Activated CD4-positive, alpha-beta T cell treated with anti-CD3 and anti-CD28 coated beads for 36 hours (primary cell): ENCODE data around the gene GOLGA1. TPM values are rescaled to one million over a fixed set of nuclear protein-coding genes. Genes with fewer than 3 reads are reported as not detected.
A peak's percentile ranks its signal among the peaks of the same experiment; 100 is the strongest.

Source experiments
- ATAC-seq: fragments of 200-7000 bp; cut with Tn5 transposase; one replicate; pipeline ENCODE4 v1.10.0; 2021; ENCODE audit warnings: mild to moderate bottlenecking, moderate library complexity
- CTCF ChIA-PET: fragments of 350-600 bp; sonication (Branson Sonifier 250); formaldehyde crosslinking; loops from one replicate; lab custom pipeline; 2021; ENCODE audit warnings: antibody characterized with exemption; lab: Charles Lee
- POLR2A ChIA-PET: fragments of 350-600 bp; sonication (Branson Sonifier 250); formaldehyde crosslinking; loops from one replicate; lab custom pipeline; 2021; ENCODE audit warnings: antibody characterized with exemption, inconsistent platforms; lab: Charles Lee
- DNase-seq: peaks from one replicate; pipeline ENCODE4 v3.0.0-alpha.2; 2020
- H3K27ac Mint-ChIP-seq: one replicate; pipeline ENCODE4 v1.8.0; 2021; ENCODE audit warnings: mixed read lengths
- H3K27me3 Mint-ChIP-seq: one replicate; pipeline ENCODE4 v1.8.0; 2021; ENCODE audit warnings: mixed read lengths
- H3K36me3 Mint-ChIP-seq: one replicate; pipeline ENCODE4 v1.8.0; 2021; ENCODE audit warnings: low read depth, mixed read lengths
- H3K4me1 Mint-ChIP-seq: one replicate; pipeline ENCODE4 v1.8.0; 2021; ENCODE audit warnings: mixed read lengths
- H3K4me3 Mint-ChIP-seq: one replicate; pipeline ENCODE4 v1.8.0; 2021; ENCODE audit warnings: mild to moderate bottlenecking, moderate library complexity, mixed read lengths
- H3K9me3 Mint-ChIP-seq: one replicate; pipeline ENCODE4 v1.8.0; 2021; ENCODE audit warnings: low read depth, mixed read lengths
- intact Hi-C, 2 experiments: fragments of 100-400 bp; cut with DNase I in 1 of 2; cut with micrococcal nuclease in 1 of 2; formaldehyde crosslinking; loops; one replicate each; pipeline versions ENCODE4 v1.14.2 to v1.15.1; 2022 to 2024; cut with DNase I, micrococcal nuclease
- total RNA-seq, 2 experiments: library from RNA; stranded (reverse); gene quantifications; one replicate each; pipeline ENCODE4 v1.2.3, GENCODE V29; 2021

Gene GOLGA1
- total RNA-seq, 2 experiments from 2014 or later, result 17.4 to 18.3 TPM

DNA sequence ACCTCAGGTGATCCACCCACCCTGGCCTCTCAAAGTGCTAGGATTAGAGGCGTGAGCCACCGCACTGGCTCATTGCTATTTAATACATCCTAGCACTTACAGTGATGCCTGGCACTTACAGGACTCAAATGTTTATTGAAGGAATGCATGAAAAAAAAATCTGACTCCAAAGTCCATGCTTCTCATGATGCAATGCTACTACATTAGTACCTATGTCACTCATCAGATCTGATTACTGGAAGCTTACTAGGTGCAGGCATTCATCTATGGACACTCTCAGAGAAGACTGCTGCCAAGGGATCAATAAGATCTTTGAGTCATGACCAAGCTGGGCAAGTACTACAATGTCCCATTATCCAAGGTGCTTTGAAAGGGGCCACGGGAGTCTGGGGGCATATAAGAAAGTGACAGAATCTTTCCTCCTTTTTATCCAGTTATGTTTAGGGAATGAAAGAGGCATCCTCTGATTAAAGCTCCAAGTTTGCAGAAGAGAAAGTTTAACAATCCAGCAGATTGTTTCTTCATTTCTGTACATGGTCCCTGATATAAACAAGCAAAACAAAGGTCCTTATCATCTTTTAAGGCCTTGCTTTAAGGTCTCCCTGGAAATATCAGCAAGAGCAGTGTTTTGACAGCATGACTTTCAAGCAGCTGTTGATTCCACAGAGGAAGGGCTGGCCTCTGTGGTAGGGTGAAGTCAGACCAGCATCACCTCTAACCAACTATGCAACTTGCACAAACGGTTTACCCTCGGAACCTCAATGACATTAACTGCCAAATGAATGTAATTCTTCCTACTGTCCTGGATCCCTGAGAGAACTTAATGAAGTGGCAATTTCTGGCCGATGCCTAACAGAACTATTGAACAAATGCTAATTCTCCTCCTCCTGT lies 43.1 kb downstream of the GOLGA1 start:
- no peaks in the 10 kb centered on the region for H3K27me3 Mint-ChIP-seq
- H3K27ac Mint-ChIP-seq, result no peak overlapping the region
- H3K36me3 Mint-ChIP-seq, result peaks cover 45% of the 10 kb centered on the region
- DNase-seq (no peak), ATAC-seq (no peak)
- CTCF ChIA-PET, result no interaction called here
- no peak overlapping the region for H3K4me3 Mint-ChIP-seq
- H3K9me3 Mint-ChIP-seq, result no peaks in the 10 kb centered on the region
- intact Hi-C loops, result no loop called here
- H3K4me1 Mint-ChIP-seq, result peaks cover 10% of the 10 kb centered on the region
- POLR2A ChIA-PET, result no interaction called here

DNA sequence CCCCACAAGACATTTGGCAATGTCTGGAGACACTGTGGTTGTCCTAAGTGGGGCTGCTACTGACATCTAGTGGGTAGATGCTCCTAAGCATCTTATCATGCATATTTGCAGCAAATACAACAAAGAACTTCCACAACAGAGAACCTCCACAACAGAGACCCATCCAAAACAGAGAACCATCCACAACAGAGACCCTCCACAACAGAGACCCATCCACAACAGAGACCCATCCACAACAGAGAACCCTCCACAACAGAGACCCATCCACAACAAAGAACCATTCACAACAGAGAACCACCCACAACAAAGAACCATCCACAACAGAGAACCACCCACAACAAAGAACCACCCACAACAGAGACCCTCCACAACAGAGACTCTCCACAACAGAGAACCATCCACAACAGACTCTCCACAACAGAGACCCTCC lies 46.1 kb downstream of the GOLGA1 start:
- CTCF ChIA-PET, result interaction anchor here (0.7 to 1.3 kb wide), 3 partner anchors 13 to 208 kb away, joined by 4 to 5 read pairs (median 4); no protein-coding TSS in a partner anchor
- peak; percentile 49 for DNase-seq
- peaks cover 10% of the 10 kb centered on the region for H3K4me1 Mint-ChIP-seq
- H3K4me3 Mint-ChIP-seq, result no peak overlapping the region
- H3K36me3 Mint-ChIP-seq, result peaks cover 62% of the 10 kb centered on the region
- POLR2A ChIA-PET, result no interaction called here
- intact Hi-C loops, result loop anchor here in 1 of 2 experiments (1.0 to 2.0 kb wide), 2 partner anchors 24 to 120 kb away; no protein-coding TSS in a partner anchor
- H3K9me3 Mint-ChIP-seq, result no peaks in the 10 kb centered on the region
- H3K27me3 Mint-ChIP-seq, result no peaks in the 10 kb centered on the region
- peak; percentile 77 for ATAC-seq
- H3K27ac Mint-ChIP-seq, result no peak overlapping the region

DNA sequence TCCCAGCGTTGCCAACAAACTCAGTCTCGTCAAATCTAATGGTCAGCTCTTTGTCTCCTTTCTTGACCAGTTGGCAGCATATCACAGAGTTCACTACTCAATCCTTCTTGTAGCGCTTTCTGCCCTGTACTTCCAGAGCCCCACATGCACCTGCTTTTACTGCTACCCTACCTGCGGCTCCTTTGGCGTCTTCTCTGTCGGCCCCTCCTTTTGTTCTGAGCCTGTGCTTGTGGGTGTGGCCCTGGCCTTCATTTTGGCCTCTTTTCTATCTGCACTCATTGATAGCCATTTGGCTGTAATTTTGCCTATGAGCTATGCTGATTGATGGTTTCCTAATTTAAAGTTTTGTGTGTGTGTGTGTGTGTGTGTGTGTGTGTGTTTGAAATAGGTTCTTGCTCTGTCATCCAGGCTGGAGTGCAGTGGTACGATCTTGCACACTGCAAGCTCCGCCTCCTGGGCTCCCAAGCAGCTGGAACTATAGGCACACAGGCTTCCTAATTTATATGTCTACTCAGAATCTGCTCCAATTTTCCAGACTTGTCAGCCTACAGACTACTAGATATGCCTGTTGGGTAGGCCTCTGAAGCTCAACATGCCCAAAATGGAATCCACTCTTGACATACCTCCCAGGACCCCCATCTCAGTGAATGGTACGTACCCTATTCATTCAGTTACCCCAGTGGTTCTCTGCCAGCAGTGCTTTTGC lies 46.7 kb downstream of the GOLGA1 start:
- Mint-ChIP-seq H3K9me3 (no peaks in the 10 kb centered on the region), H3K27ac (no peak overlapping the region), H3K4me1 (peaks cover 10% of the 10 kb centered on the region), H3K36me3 (peaks cover 65% of the 10 kb centered on the region), H3K27me3 (no peaks in the 10 kb centered on the region), H3K4me3 (no peak overlapping the region)
- ChIA-PET POLR2A (no interaction called here), CTCF (interaction anchor here (0.5 to 1.3 kb wide), 9 partner anchors 10 to 398 kb away, joined by 3 to 5 read pairs (median 4); partner anchors contain the start of gene WDR38)
- intact Hi-C loops, result loop anchor here in 1 of 2 experiments (1.0 to 2.0 kb wide), 2 partner anchors 23 to 120 kb away; no protein-coding TSS in a partner anchor
- DNase-seq (no peak), ATAC-seq (no peak)

DNA sequence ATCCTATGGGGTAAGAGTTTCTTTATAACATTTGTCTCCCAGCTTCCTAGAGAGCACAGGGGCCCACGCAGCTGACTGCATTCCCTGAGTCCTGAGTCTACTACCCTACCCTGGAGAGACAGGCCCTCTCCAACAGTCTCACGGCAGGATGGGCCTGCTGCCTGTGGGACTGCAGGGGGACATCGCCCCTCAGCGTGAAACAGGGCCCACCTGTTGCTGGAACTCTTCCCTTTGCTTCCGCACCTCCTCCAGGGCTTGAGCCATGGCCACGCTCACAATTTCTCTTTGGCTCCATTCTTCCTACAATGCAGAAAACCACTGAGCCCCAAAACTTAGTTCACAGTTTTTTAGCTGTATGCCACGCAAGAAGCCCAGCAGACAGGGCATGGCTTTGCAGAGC lies 50.7 kb downstream of the GOLGA1 start:
- ATAC-seq, result no peak
- H3K27me3 Mint-ChIP-seq, result no peaks in the 10 kb centered on the region
- H3K27ac Mint-ChIP-seq, result no peak overlapping the region
- no peak overlapping the region for H3K4me3 Mint-ChIP-seq
- H3K36me3 Mint-ChIP-seq, result peaks cover 79% of the 10 kb centered on the region
- intact Hi-C loops, result no loop called here
- peaks cover 6% of the 10 kb centered on the region for H3K4me1 Mint-ChIP-seq
- CTCF ChIA-PET, result interaction anchor here (0.7 kb wide), 1 partner anchor 1455 kb away, joined by 3 read pairs; no protein-coding TSS in a partner anchor
- DNase-seq, result no peak
- POLR2A ChIA-PET, result no interaction called here
- no peaks in the 10 kb centered on the region for H3K9me3 Mint-ChIP-seq

DNA sequence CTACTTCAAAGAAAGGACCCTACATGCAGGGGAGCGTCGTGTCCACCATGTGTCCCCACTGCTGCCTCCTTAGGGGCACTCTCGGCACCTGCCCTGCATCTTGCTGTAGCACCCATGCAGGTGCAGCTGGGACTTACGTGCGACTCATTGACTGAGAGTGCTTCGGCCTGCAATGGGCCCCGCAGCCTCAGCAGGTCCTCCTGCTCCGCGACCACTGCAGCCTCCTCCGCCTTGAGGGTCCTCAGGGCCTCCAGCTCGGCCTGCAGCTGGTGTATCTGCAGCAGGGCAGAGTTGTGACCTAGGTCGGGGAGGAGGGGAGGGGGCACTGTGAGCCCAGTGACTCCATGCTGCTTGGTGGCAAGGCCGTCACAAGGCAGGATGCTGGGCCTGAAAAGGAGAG lies 51.9 kb downstream of the GOLGA1 start:
- intact Hi-C loops, result no loop called here
- H3K9me3 Mint-ChIP-seq, result no peaks in the 10 kb centered on the region
- POLR2A ChIA-PET, result no interaction called here
- CTCF ChIA-PET, result interaction anchor here (1.1 kb wide), 1 partner anchor 34 kb away, joined by 3 read pairs; no protein-coding TSS in a partner anchor
- H3K36me3 Mint-ChIP-seq, result peaks cover 77% of the 10 kb centered on the region
- H3K4me3 Mint-ChIP-seq, result no peak overlapping the region
- H3K4me1 Mint-ChIP-seq, result no peaks in the 10 kb centered on the region
- H3K27ac Mint-ChIP-seq, result no peak overlapping the region
- no peaks in the 10 kb centered on the region for H3K27me3 Mint-ChIP-seq
- ATAC-seq (no peak), DNase-seq (no peak)

DNA sequence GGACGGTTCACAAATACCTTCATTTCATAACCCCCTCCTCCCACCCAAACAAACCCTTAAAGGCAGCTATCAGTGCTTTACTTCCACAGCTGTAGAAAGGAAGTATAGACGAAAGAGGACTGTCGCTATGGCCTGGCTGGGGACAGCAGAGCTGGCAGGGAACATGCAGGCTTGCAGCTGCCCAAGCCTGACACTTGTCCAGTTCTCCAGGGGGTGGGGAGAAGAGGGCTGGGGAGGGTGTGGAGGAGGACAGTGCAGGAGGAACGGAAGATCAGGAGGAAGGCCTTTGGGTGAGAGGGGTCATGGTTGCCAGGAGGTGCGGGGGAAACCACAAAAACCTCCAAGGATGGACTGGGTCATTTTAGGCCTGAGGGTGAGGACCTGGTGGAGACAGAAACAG lies 53.1 kb downstream of the GOLGA1 start:
- DNase-seq (no peak), ATAC-seq (no peak)
- H3K9me3 Mint-ChIP-seq, result no peaks in the 10 kb centered on the region
- no peak overlapping the region for H3K4me3 Mint-ChIP-seq
- peaks cover 68% of the 10 kb centered on the region for H3K36me3 Mint-ChIP-seq
- H3K27me3 Mint-ChIP-seq, result no peaks in the 10 kb centered on the region
- no peaks in the 10 kb centered on the region for H3K4me1 Mint-ChIP-seq
- ChIA-PET POLR2A (no interaction called here), CTCF (interaction anchor here (0.7 kb wide), 2 partner anchors 39 to 296 kb away, joined by 3 read pairs; no protein-coding TSS in a partner anchor)
- H3K27ac Mint-ChIP-seq, result no peak overlapping the region
- intact Hi-C loops, result no loop called here

DNA sequence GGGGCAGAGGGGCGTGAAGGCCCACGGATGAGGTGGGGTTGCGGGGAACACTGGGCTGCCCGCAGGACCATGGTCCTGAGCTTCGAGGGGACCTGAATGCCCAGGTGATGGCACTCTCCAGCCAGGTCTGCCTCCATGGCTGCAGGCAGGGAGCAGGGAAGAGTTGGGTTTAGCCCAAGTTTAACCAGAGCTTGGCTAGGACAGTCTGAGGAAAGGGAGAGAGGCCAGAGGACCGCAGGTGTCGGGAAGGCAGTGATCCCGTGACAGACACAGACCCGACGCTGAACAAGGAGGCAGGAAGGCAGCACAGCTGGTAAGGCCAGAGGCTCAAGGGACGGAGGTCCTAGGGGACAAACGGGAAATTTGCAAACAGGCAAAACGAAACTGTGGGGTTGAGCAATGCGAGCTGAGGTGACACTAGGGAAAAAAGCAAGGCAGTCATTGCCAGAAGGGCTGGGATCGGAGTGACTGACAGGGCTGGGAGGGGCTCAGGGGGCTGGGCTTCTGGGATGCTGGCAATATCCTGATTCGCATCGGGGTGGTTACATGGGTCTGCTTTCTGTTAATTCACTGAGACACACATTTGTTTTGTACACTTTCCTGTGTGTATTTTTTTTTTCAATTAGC lies 53.9 kb downstream of the GOLGA1 start:
- peaks cover 65% of the 10 kb centered on the region for H3K36me3 Mint-ChIP-seq
- H3K27me3 Mint-ChIP-seq, result no peaks in the 10 kb centered on the region
- CTCF ChIA-PET, result interaction anchor here (0.6 to 0.7 kb wide), 2 partner anchors 38 to 268 kb away, joined by 3 read pairs; no protein-coding TSS in a partner anchor

DNA sequence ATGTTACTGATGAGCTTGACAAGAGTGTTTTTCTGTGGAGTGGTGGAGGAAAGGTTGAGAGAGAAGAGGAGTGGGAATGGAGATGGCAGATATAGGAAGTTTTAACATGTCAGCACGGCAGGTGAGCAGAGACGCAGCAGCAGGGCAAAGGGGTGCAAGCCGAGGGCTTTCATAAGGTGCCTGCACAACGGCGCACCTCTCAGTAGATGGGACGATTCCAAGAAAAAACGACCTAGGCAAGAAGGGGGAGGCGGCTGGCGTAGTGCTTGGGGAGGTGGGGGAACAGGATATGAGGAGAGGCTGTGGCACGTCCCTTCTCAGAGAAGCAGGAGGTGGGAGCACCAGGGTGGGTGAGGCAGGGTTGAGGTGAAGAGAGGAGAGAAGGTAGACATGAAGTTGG lies 54.4 kb downstream of the GOLGA1 start:
- Mint-ChIP-seq H3K36me3 (peaks cover 67% of the 10 kb centered on the region), H3K4me3 (no peak overlapping the region), H3K27me3 (no peaks in the 10 kb centered on the region), H3K4me1 (no peaks in the 10 kb centered on the region), H3K27ac (no peak overlapping the region), H3K9me3 (no peaks in the 10 kb centered on the region)
- DNase-seq (no peak), ATAC-seq (no peak)
- ChIA-PET CTCF (interaction anchor here (0.6 to 0.9 kb wide), 2 partner anchors 33 to 268 kb away, joined by 3 read pairs; partner anchors contain the start of gene WDR38), POLR2A (no interaction called here)
- intact Hi-C loops, result no loop called here

More for the DNA sequence above, 53.9 kb downstream of the GOLGA1 start:
- POLR2A ChIA-PET, result no interaction called here
- no peak overlapping the region for H3K4me3 Mint-ChIP-seq
- DNase-seq, result no peak
- no peak for ATAC-seq
- intact Hi-C loops, result no loop called here
- H3K27ac Mint-ChIP-seq, result no peak overlapping the region
- H3K4me1 Mint-ChIP-seq, result no peaks in the 10 kb centered on the region
- H3K9me3 Mint-ChIP-seq, result no peaks in the 10 kb centered on the region

DNA sequence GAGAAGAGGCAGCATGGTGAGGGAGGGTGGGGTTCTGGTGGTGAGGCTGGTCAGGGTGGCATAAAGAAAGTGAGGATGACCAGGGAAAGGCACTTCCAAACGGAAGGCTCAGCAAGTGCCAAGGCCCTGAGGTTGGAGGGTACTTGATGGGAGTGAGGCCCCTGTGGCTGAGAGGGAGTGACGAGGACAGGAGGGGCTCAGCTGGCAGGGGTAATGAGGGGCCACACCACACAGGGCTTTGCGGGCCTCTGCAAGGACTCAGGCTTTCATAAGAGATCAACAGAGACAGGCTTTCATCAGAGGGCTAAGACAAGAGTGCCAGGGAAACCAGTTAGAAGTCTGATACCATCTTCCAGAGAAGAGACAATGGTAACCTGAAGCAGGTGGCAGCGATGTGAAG lies 55.3 kb downstream of the GOLGA1 start:
- Mint-ChIP-seq H3K27me3 (no peaks in the 10 kb centered on the region), H3K36me3 (peaks cover 60% of the 10 kb centered on the region), H3K4me3 (no peak overlapping the region), H3K27ac (no peak overlapping the region), H3K4me1 (no peaks in the 10 kb centered on the region), H3K9me3 (no peaks in the 10 kb centered on the region)
- ChIA-PET CTCF (interaction anchor here (0.9 kb wide), 1 partner anchor 32 kb away, joined by 3 read pairs; the partner anchor contains the start of gene WDR38), POLR2A (no interaction called here)
- no peak for ATAC-seq
- intact Hi-C loops, result no loop called here
- no peak for DNase-seq

DNA sequence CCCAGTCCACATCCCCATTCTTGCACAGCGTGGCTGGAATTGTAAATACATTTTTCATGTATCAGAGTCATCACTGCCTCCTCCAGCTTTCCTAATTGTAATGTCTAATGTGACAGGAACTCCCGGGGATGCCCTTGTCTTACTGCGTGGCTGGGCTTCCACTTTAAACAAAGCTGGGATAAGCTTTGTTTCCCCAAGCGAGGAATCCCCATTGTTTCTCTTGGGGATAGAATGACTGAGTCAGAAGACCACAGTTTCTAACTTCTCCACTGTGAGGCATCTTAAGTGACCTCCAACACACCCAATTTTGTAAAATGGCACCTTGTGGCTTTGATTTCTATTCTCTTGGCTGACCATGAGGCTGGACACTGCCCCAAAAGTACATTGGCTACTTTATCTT lies 56.5 kb downstream of the GOLGA1 start:
- intact Hi-C loops, result no loop called here
- no peak for DNase-seq
- ATAC-seq, result no peak
- Mint-ChIP-seq H3K4me1 (no peaks in the 10 kb centered on the region), H3K27ac (no peak overlapping the region), H3K27me3 (no peaks in the 10 kb centered on the region), H3K9me3 (no peaks in the 10 kb centered on the region), H3K36me3 (peaks cover 49% of the 10 kb centered on the region), H3K4me3 (no peak overlapping the region)
- ChIA-PET CTCF (interaction anchor here (0.9 kb wide), 1 partner anchor 10 kb away, joined by 5 read pairs; no protein-coding TSS in a partner anchor), POLR2A (no interaction called here)

DNA sequence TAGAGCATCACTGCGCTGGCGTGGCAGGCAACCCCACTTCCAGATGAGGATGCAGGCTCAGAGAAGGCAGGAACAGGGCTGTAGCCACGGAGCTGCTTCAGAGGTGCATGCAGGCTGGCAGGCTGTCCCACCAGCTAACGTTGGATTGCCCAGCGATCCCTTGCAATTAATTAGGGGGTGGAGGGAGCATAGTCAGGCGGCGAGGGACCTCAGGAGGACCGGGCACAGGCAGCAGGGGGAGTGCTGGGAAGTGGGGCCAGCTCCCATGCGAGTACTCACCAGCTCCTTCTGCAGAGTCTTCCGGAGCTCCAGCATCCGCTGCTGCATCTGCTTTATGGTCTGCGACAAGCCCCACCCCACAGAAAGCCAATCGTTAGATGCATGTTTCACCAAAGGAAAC lies 58.7 kb downstream of the GOLGA1 start:
- H3K27ac Mint-ChIP-seq, result no peak overlapping the region
- no peaks in the 10 kb centered on the region for H3K9me3 Mint-ChIP-seq
- H3K4me3 Mint-ChIP-seq, result no peak overlapping the region
- H3K36me3 Mint-ChIP-seq, result peaks cover 55% of the 10 kb centered on the region
- no peak for DNase-seq
- H3K27me3 Mint-ChIP-seq, result no peaks in the 10 kb centered on the region
- ChIA-PET POLR2A (no interaction called here), CTCF (interaction anchor here (1.4 kb wide), 1 partner anchor 12 kb away, joined by 4 read pairs; no protein-coding TSS in a partner anchor)
- ATAC-seq, result no peak
- H3K4me1 Mint-ChIP-seq, result no peaks in the 10 kb centered on the region
- intact Hi-C loops, result no loop called here
